NK-92 (cell line): Measurements from ENCODE around the gene CDK18.
"Not testable (repeated sequence)": the region's sequence is repeated elsewhere in the genome, so short reads cannot be mapped to it uniquely, and the experiment has no call there.

ENCODE experiments used
- DNase-seq: peaks from one replicate; lab custom pipeline; 2025; ENCODE audit not compliant: unreplicated experiment; lab: John Stamatoyannopoulos, UW

CDK18 gene

DNA sequence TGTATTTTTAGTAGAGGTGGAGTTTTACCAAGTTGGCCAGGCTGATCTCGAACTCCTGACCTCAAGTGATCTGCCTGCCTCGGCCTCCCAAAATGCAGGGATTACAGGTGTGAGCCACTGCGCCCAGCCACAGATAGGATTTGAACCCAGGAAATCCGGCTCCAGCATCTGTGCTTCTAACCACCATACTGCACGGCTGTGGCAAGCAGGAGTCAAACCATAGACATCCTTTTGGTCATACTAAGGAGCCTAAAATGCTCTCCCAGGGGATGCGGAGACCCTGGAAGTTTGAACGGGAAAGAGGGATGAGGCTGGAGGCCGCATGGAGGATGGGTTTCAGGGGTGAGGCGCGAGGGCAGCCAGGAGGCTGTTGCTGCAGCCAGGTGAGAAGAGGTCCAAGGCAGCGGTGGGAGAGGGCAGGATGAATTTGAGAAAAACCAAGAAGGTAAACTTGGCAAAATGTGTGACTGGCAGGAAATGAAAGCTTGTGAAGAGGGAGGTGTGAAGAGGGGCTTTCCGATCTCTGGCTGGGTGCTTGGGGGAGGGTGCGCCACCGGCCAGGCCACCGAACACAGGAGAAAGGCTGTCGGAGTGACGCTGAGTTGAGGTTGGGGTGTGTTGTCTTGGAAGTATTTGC is 24.0 kb upstream of the CDK18 start:
- DNase-seq: no peak

DNA sequence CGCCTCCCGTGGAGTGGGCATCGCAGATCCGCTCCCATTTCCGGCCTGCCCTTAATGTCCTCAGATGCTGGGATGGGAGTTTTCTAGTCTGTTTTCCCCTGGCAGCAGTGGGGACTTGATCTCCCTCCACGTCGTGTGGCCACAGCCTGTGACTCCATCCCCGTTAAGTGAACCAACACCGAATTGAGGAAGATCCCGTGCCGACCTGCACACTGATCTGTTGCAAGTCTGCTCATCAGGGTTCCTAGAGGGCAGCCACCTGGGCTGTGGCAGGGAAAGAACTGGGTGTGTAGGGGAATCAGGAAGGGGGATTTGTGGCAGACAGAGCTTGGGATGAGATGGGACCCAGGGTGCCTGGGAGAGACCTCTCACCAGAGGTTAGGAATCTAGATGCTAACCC is 23.3 kb upstream of the CDK18 start:
- DNase-seq: no peak

DNA sequence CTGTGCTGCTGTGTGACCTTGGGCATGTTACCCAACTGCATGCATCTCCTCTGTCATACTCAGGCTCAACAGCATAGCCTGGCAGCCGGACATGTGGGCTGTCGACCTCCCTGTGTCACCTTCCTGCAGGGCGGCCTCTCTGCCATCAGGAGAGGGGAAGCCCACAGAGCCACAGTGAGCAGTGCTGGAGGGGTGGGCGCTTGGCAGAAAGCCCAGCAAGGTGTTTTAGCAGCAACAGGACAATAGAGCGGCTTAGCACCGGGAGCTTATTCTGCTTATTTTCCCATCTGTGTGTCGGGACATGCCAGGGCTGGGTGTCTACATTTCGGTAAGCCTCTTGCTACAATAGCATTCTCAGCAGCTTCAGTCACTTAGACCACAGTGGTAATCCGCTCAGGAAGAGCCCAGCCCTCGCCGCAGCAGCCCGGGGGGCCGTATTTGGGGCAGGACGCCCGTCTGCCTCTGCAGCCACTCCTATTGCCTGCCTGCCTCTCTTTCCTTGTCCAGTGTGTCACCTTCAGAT is 22.8 kb upstream of the CDK18 start:
- no peak for DNase-seq

DNA sequence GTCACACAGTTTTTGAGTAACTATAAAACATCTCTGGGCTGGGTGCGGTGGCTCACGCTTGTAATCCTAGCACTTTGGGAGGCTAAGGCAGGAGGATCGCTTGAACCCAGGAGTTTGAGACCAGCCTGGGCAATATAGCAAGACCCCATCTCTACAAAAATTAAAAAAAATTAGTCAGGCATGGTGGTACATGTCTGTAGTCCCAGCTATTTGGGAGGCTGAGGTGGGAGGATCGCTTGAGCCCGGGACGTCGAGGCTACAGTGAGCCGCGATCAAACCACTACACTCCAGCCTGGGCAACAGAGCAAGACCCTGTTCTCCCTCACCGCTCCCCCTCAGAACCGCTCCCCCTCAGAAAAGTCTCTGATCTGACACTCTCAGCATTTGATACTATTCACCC is 21.9 kb upstream of the CDK18 start:
- DNase-seq: not testable (repeated sequence)

DNA sequence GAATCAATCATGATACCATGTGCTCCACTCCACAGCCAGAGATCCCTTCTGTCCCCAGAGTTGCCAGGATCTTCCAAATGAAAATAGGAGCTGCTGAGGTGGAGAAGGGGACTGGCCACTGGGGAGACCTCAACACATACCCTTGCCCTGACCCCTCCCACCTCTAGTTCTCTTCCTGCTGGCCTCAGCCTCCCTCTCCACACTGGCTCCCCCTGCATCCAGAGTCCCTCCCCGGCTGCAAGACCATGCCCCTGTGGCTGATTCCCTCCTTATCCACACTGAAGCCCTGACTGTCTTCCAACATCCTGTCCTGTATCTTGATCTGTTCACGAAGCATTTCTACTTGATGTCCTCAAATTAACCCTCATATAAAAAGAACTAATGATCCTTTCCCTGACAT is 21.1 kb upstream of the CDK18 start:
- no peak for DNase-seq

DNA sequence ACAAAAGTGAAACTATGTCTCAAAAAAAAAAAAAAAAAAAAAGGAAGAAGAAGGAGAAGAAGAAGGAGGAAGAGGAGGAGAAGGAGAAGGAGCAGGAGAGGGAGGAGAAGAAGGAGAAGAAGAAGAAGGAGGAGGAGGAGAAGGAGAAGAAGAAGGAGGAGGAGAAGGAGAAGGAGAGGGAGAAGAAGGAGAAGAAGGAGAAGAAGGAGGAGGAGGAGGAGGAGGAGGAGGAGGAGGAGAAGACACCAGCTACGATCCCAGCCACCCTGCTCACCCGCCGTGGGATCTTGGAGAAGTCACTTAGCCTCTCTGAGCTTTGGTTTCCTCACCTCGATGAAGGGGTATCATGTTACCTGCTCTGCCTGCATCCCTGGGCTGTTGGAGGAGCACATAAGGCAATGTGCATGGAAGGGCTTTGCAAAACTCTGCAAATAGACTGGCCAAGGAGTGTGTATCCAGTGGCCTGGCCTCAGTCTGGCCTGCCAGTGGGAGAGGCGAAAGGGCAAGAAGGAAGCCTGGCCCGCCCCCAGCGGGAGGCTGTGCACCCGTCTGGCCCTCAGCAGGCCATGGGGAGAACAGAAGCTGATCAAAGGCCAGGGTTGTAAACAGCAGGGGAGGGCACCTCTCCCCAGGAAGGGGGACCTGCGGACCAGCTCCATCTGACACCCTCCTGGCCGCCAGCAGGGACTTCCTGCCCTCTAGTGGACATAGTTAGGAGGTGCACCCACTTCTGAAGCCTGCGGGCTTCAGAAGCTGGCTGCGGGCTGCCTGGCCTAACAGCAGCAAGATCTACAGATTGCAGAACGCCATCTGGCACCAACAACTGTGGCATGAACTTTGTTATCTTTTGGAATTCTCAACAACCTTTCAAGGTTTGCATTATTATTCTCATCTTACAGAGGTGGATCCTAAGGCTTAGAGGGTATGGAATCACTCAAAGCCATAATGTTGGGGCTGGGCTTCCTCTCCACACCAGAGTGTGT is 19.2 kb upstream of the CDK18 start:
- no peak for DNase-seq

DNA sequence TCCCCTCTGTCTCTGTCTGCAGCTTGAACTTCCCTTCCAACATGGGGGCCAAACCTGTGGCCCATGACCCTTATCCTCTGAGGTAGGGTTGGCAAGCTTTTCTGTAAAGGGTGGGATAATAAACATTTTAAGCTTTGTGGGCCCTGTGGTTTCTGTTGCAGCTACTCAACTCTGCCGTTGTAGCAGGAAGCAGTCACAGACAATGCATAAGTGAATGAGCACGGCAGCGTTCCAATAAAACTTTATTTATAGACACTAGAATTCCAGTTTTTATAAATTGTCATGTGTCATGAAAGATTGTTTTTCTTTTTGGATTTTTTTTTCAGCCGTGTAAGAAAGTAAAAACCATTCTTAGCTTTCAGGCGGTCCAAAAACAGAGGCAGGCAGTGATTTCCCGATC is 18.2 kb upstream of the CDK18 start:
- DNase-seq: no peak

DNA sequence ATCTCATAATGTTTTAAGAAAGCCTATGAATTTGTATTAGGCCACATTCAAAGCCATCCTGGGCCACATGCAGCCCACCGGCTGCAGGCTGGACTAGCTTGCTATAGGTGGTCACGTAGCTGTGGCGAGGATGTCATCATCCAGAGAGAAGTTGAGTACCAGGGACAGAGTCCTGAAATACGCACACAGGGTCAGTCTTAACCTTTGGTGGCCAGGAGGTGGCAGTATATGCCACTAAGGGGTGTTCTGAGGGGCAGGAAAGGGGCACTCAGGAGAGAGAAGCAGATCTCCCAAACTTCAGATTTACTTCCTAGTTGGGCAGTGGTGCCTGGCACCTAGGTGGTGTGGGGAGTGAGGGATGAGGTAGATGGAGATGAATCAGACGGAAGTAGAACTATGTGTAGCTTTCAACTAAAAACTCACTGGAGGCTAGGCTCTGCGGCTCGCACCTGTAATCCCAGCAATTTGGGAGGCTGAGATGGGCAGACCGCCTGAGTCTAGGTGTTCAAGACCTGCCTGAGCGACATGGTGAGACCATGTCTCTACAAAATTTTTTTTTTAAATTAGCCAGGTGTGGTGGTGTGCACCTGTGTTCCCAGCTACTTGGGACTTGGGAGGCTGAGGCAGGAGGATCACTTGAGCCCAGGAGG is 16.3 kb upstream of the CDK18 start:
- DNase-seq: no peak

DNA sequence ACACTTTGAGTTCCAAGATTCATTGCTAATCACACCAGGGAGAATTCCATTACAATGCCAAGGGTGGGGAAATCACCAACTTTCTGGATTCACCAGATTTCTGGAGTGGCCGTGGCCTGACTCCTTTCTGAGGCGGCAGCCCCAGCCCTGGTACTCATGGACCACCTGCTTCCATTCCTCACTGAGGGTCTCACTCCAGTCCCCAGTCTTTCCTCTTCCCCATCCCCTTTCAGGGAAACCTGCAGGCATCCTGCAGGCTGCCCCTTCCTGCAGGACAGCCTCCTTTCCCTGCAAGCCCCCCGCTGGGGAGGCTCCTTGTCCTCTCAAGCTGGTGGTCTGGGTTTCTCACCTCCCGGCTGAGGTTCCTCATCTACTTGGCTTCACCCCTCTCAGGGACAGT is 12.7 kb upstream of the CDK18 start:
- no peak for DNase-seq

DNA sequence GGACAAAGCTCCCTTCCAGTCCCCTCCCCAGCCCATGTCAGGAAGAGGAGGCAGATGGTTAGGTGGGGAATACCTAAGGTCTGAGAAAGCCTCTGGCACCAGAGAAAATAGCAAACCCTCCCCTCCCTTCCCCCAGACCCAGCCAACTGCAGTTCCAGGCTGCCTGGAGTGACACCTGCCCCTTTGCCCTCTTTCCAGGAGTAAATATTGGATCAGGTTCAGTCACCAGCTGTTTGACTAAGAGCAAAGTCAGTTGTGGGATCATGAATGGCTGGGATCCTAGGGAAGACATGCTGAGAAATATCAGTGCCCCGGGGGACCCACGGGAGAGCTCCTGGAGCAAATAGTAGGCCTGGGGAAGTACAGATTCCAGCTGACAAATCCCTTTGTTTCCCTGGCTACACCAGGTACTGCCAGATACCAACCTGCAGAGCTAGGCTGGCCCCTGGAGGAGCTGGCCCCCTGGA is 12.2 kb upstream of the CDK18 start:
- DNase-seq: no peak

DNA sequence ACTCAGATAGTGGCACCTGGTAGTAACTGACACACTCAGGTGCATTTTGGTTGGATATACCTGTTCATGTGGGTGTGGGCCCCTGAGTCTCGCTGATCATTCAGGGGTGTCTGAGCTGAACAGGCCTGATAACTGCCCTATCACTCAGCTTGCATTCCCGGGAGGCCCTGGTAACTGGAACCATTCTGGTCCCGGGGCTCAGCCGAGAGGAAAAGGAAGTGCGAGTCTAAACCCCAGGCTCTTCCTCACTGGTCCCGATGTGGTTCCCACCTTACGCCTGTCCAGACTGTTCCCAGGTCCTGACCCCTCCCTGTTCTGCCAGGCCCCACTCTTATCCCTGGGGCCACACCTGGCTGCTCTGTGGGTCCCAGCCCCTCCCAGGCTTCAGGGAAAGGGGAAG is 11.7 kb upstream of the CDK18 start:
- DNase-seq: no peak

DNA sequence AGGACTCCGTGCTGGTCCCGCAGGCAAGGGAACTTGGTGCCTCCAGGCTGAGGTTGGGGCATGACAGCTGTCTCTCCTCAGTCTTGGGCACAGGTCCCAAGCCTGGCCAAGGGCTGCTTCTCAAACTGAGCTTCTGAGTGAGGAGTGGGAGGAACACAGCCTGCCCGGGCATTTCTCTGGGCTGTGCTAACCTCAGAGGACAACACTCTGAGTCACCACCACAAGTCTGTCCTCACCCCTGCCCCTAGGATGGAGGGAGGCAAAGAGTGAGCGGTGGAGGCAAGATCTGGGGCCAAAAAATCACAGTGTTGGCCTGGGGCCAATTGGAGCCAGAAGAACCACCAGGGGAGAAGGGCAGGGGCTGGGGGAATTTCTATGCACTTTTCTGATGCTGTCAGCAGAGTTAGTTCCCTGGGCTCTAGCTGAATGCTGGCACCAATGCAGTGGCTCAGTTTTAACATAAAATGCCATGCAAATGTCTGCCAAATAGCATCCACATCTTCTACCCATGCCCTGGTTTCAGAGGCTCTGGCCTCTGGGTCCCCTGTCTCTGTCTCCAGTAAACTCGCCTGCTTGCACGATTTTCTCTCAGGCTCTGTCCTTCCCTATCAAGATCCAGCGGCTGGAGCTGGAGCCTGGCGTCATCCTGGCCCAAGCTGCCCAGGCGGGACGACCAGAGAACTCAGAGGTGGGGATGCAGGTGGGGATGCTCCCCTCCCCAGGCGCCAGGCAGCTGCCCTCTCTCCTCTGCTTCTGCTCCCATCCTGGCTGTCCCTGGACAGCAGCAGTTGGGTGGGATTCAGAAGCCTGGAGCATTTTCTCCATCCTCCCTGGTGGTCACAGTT is 11.0 kb upstream of the CDK18 start:
- no peak for DNase-seq

DNA sequence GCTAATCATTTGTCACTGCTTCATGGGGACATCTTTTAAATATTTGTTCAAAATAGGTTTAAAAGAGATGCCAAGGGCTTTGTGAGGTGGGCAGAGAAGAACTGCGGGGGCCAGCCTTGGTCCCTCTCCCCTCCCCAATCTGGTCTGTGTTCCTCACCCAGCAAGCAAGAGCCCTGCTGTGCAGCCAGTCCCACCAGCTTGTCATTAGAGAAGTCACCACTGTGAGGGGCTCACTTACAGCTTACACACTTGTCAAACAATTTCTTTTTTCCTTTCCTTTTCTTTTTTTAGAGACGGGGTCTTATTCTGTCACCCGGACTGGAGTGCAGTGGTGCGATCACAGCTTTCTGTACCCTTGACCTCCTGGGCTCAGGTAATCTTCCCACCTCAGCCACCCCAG is 10.4 kb upstream of the CDK18 start:
- no peak for DNase-seq

DNA sequence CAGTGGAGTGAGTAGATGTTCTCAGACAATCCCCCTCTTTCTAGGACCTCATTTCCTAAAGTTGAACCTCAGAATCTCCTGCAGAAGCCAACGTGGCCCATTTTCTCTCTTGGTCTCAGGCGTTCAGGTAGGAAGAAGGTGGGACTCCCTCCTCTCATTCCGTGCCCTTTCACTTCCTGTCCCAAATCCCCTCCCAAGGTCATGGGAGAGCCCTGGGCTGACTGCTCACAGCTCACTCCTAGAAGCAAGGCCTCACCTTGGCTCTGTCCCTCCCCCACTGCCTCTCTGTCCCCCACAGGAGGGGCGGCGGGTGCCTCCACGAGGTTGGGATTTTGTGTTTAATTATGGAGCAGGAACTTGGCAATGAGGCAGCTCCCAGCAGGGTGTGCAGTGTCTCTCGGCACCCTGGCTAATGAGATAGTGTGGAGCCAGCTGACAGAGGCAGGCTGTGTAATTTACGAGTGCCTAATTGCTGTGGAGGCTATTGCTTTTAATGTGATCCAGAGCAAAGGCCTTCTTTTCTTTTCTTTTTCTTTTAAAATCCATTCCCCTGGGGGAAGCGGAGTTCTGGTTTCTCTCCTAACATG is 9.1 kb upstream of the CDK18 start:
- DNase-seq: no peak

DNA sequence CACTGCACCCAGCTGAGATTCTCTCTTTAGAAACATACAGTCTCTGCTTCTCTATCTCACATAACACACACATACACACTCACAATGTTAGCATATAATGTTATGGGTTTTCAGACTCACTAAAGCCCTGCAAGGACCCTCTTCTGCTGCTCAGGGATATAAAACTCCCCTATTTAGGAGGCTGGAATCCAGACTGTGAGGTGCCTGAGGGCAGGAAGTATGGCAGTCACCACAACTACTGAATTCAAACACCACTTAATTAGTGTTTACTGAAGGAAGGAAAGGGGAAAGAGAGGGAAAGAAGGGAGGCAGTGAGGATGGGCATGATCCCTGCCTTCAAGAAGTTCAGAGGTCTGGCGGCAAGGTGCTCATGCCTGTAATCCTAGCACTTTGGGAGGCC is 7.8 kb upstream of the CDK18 start:
- DNase-seq: no peak

DNA sequence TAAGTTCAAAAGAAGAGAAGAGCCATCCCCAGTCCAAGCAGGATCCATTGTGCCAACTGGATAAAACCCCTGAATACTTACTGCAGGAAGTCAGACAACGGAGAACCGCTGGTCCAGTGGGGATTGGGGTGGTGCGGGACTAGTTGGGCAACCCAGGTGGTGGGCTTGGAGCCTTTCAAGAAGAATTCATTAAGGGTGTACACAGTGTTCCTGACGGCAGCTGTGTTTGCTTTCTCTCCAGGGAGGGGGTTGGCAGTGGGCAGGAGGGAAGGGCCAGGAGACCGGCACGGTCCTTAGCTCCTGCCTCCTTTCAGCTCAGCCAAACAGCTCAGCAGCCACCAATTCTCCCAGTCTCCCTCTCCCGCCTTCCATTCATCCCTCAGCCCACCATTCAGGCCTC is 7.1 kb upstream of the CDK18 start:
- DNase-seq: no peak

DNA sequence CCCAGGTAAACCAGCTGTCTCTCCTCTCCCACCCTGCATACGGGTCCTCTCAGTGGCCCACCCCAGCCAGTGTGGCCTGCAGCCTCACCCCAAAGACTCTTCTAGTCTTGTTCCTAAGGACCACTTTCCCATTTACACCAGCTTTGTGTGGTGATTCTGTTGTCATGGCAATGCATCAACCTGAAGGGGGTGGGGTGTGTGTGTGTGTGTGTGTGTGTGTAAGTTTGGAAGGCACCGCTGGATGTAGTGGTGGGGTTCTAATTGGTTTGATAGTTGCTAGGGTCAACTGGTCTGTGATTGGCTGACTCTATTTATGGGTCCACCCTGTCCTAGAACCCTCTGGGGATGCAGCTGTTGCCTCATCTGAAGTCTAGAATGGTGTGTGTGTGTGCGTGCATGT is 4.7 kb upstream of the CDK18 start:
- no peak for DNase-seq

DNA sequence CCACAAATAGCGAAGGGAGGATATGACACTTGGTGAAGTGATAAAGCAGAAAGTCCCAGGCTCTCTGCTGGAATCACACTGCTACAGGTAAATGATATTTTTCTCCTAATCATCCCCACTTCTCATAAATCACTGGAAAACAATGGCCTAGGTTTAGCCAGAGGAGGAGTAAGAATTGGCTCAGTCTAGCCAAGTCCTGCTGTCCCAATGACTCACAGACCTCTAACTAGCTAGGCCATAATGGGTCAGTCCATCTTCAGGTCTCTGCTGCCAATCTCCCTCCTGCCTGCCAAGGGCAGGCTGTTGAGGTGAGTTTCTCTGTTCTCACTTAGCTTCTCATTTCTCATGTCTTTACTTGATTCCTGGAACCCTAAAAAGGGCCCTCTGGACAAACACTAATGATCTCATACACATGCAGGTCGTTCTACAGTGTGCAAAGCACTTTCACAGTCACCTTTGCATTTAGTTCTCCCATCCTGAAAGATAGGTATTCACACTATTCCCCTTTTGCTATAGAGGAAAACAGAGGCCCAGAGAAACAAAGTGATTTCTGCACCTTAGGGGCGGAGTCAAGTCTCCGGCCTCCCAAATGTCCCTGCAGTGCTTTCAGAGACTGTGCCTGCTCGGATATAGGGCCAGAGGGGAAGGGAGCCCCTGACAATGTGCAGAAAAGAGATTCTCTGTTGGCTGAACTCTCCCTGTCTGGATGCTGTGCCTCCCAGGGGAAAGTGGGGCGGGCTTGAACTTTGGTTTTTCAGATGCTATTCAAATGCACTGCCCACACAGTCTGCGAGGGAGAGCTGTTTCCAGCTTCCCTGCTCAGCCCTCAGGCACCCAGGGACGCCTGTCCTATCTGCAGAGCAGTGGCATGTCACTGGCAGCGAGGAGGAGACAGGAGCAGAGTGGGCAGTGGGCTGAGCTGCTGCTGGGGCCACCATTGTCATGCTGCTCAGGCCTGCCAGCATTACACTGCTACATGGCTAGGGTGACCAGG is 3.9 kb upstream of the CDK18 start:
- DNase-seq: no peak

DNA sequence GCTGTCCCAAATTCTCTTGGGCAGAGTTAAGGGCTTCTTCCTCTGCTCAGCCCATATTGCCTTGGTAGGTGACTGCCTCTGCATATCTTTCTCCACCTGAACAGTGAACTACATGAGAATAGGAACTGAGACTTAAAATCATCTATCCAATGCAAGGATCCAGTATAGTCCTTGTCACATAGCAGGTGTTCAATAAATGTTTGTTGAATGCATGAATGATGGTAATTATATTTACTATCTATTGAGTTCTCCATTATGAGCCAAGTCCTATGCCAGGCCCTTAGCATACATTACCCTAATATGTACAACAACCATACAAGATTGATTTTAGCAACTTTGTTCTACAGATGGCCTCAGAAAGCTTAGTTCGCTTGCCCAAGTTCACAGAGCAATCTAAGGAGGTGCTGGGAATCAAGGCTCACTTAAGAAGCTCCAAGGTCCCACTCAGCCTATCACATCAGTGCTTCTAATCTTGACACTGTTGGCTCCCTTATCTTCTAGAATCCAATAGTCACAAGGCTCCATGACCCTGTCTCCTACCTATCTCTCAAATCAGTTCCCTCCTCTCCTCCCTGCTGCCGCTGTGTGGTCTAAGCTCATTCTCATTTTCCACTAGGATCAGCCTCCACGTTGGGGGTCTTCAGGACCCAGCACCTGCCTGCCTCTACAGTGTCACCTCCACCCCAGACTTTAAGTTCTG is 2.2 kb upstream of the CDK18 start:
- DNase-seq: no peak
